GM13977 (cell line): ENCODE data around the gene ATP6AP1.

Experiments used
- DNase-seq: peaks from one replicate; pipeline ENCODE4 v3.0.0; 2012; ENCODE audit warnings: low spot score
- CTCF ChIP-seq: IDR thresholded peaks from 2 replicates; pipeline ENCODE4 v1.5.1; 2012; ENCODE audit warnings: mild to moderate bottlenecking, control low read depth; ENCODE audit not compliant: insufficient read depth; ENCODE audit errors: extremely low read depth, missing control alignments
- in situ Hi-C: fragments of 300-500 bp; cut with MboI; formaldehyde crosslinking; loops from one replicate; pipeline ENCODE4 v1.12.0; 2022; ENCODE audit warnings: low sequenced_read_pairs, low pct_unique_long_range_greater_than_20kb, mixed read lengths, inconsistent platforms; ENCODE audit not compliant: unreplicated experiment

The ATP6AP1 gene

GRCh38 chrX:154402622-154403127, 25.8 kb upstream of the ATP6AP1 start:
- no peak for DNase-seq
- no peak for TF ChIP-seq CTCF
- in situ Hi-C loops: no loop called here

- in situ Hi-C loops: no loop called here
- TF ChIP-seq CTCF: no peak
These were observed 25.3 kb upstream of the ATP6AP1 start for GRCh38 chrX:154403192-154403591.

GRCh38 chrX:154403858-154404257, 24.6 kb upstream of the ATP6AP1 start:
- no peak for DNase-seq
- no peak for TF ChIP-seq CTCF
- in situ Hi-C loops: no loop called here

More at GRCh38 chrX:154403192-154403591, 25.3 kb upstream of the ATP6AP1 start:
- no peak for DNase-seq

GRCh38 chrX:154404625-154405192, 23.8 kb upstream of the ATP6AP1 start:
- TF ChIP-seq CTCF: no peak
- in situ Hi-C loops: no loop called here
- DNase-seq: no peak

- TF ChIP-seq CTCF: no peak
- in situ Hi-C loops: no loop called here
- DNase-seq: no peak
These were observed 19.7 kb upstream of the ATP6AP1 start for GRCh38 chrX:154408659-154409221.

- DNase-seq: peak; percentile 58
- no peak for TF ChIP-seq CTCF
- in situ Hi-C loops: no loop called here
These were observed 19.1 kb upstream of the ATP6AP1 start, which contains the start of gene DNASE1L1 for GRCh38 chrX:154409222-154409871. Gene DNASE1L1, minus strand, starts transcription at chrX:154409254. Its CDS starts 3,686 bp downstream, at chrX:154405568.
